Activated CD8-positive, alpha-beta memory T cell treated with anti-CD3 and anti-CD28 coated beads, Interleukin-2, amount 50 U/mL, for 24 hours (primary cell): Measurements from ENCODE around the gene EFCAB6.

ENCODE experiments used
- DNase-seq: peaks from one replicate; pipeline ENCODE4 v3.0.0-alpha.2; 2020; ENCODE audit errors: extremely low read depth

EFCAB6 gene

DNA sequence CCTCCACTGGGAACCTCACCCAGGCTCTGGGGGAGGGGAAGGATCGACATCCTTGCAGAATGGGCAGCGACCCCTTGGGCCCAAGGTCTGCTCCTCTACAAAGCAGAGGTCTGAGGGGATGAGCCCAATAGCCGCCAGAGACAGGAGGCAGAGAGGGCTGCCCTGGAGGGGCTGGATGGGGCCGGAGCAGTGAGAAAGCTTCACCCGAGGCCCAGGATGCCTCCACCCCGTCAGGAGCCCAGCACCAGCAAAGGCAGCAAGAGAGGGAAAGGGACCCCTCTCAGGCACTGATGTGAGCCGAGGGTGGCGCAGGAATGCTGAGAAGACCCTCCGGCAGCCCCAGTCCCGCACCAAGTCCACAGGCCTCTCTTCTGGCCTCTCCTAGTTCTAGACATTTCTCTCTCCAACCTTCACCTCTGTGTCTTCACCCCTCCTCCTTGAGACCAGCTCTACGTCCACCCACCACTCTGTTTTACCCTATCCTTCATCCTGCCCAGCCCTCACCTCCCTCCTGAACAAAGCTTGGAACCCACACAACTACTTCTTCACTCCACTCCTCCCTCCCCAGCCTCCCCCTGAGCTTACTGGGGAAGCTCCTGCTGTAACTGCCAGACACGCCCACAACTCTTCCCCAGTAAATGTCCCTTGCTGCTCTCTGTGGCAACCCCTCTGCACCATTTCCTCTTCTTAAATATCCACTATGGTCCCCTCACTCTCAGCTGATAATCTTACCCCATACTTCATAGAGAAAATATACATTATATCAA lies 268.4 kb downstream of the EFCAB6 start:
- no peak for DNase-seq

DNA sequence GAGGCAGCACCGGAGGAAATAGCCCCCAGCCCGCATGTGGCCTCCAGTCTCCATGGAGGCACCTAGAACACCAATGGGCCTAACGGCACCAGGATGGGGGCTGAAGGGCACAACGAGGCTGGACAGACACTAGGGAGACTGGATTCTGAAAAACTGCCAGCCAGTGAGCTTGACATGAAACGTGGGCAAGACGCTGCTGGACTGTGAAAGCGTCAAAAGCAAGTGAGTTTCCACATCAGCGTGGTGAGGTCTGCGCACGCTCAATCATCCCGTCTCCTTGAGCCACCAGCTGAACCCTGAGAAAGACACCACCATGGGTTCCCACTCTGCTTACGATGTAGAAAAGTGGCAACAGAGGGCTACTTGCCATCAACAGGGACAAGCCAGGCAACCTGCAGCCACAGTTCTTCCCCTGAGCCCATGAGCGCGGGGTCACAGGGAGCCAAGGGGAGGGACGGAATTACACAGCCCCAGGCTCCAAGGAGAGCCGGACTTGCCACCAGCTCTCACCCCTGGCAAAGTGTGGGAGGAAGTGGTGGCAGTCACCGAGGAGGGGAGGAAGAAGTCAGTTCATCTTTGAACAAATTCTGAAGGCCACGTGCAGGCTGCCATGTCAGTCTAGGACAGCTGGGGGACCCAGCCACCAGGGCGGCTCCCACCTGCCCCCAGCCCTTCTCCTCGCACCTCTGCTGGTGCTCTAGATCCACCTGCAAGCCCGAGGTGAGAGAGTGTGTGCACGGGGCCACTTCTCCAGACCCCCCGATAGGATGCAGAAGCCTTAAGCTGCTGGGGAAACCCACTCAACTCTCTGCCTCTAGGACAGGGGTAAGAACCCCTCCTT lies 269.2 kb downstream of the EFCAB6 start:
- DNase-seq, result no peak

DNA sequence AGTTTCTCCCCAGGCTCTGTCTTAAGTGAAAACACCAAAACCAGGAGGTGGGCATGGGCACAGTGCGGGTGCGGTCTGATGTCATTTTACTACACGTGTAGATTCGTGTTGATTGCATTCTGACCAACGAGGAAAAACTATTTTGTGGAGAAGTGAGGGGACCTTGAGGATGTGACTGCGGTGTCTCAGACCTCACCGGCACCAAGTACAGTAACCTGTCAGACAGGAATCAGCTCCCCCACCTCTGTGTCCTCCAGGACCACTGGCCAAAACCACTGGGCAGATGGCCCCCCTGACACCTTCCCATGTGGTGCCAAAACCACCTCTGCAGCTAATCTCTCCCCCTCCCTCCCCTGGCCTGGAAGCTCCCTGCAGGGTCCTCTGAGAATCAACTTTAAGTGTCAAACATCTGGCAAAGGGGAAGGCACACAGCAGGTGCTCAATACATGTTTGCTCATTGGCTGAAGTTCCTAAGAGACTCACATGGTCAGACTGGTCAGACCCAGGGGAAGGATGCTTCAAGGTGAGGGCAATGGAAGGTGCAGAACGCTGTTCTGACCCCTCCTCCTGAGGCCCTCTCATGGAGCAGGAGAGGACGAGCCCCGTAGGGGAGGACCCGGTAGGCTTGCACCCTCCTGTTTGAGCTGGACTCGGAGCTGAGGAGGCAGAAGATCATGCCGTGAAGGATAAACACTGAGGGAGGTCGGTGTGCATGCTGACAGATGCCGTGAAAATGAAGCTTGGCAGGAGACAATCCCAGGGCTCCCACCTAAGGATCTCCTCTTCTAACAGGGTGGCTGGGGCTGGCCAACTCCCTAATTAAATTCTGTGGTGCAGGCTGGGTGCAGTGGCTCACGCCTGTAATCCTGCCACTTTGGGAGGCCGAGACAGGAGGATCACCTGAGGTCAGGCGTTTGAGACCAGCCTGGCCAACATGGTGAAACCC lies 270.4 kb downstream of the EFCAB6 start:
- no peak for DNase-seq

DNA sequence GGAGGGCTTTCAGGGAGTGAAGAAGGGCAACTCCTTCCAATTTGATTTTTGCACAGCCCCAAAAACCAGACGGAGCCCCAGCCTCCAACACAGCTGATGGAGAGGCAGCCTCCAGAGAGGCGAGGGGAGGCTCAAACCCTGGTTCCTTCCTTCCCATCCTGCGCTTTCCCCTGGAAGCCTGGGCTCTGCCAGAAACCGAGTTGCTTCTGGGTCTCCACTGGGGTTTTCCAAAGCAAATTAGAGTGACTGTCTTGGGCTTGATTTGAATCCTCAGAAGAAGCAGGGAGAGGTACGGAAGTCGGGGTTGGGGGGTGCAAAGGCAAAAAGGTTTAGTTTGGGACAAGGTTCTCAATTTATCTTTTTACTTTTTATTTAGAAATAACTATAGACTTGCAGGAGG lies 271.1 kb downstream of the EFCAB6 start:
- no peak for DNase-seq

DNA sequence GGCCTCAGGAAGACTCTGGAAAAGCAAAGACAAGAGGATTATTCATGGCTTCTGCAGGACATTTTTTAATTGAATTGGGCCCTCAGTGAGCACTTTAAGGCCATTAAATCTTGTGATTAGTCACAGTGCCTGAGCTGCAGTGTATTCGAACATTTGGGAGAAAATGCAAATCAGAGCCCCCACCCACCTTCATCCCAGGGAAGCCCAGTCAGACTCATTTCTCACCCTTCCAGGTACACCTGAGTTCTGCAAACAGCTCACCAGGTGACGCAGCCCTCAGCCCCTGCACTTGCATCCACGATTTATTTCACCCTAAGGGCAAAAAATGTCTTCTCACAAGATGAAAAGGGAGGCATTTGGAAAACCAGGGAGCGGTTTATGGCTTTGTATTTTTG lies 271.6 kb downstream of the EFCAB6 start:
- DNase-seq, result no peak

DNA sequence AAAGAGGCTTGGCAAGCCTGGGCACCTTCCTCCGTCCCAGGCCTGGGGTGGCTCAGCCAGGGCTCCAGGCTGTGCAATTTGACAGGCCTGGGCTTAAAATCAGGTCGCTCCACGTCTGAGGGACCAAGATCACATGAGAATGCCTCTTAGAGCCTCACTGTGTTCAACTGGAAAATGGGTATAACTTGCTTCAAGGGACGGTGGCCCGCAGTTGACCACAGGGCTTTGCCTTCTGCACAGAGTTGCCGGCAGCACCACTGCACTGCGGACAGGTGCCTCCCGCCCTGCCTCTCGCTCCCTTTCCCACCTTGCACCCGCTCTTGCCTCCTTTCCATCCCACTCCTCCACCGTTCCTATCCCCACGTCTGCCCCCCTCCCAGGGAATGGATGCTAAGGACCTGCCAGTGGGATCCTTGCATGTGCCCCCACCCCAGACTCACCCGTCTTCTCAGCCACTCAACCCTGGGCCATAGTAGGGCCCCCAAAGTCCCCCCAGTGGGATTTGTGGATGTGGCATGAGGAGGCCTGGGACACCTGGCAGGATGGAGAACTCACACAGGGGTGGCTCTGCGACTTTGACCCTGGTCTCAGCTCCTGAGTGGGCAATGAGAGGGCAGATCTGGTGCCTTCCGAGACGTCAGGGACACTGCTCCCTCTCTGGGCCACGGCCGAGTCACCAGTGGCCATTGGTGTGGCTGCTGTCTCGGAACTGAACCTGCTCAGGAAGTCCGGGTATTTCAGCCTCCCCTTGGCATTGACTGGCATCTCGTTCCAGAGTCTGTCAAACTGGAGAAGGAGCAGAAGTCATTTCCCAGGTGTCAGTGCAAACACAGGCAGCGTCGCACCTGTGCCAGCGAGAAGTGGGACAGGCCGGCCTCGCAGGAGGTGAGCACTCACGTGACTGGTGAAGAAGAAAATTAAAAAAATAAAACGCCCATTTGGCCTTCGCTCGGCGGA lies 272.3 kb downstream of the EFCAB6 start:
- DNase-seq, result no peak

DNA sequence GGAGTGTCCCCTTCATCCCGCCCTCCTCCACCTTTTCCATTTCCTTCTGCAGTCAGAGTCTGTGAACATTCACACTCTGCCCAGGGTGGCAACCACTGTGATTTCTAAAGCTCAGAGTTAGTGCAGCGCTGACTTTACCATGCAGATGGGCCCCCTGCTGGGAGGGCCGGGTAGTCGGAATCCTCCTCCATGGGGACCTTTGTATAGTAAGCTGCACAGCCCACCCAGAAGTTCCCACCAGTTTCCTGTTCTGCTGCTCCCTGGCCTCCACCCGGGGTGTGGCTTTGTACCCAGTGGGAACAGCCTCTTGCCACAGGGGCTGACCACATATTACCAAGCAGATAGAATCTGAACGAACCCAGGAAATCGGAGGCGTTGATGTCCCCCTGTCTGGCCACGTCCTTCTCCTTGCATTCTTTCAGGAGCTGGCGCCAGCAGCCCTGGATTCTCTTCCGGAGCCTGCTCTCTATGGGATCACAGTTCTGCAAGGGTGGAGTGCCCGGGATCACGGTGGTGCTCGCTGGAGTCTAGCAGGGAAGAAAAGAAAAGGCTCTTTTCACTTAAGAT lies 275.0 kb downstream of the EFCAB6 start:
- DNase-seq, result no peak

DNA sequence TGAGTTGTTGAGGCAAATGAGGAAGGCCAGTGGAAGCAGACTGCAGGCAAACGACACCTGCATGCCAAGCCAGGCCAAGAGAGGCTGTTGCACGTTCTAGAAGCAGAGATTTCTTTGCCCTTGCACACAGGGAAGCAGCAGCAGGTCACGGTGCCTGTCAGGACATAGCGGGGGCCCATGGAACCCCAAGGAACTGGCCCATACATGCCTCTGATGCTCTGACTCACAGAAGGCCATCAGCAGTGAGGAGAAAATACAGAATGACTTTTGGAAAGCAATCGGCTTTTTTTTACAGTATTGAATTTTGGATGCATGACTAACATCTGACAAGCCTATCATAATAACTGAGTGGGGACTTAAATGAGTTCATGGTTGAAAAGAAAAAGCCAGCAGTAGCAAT lies 276.4 kb downstream of the EFCAB6 start:
- DNase-seq, result no peak

DNA sequence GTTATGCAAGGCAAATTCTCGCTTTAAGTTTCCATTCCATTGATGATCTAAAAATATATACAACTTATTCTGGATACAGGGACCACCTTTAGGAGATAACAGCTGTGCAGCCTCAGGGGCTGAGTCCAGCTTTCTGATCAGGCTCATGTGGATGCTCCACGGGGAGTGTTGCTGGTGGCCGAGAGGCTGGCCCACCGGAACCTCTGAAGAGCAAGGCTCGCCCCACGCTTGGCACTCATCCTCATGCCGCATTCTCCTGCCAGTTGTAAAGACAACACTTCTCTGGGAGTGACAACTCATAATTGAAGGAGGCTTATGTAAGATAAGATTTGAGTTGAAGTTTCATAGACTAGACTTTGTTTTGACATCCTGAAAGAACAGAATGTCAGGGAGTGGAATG lies 276.8 kb downstream of the EFCAB6 start:
- DNase-seq, result no peak

DNA sequence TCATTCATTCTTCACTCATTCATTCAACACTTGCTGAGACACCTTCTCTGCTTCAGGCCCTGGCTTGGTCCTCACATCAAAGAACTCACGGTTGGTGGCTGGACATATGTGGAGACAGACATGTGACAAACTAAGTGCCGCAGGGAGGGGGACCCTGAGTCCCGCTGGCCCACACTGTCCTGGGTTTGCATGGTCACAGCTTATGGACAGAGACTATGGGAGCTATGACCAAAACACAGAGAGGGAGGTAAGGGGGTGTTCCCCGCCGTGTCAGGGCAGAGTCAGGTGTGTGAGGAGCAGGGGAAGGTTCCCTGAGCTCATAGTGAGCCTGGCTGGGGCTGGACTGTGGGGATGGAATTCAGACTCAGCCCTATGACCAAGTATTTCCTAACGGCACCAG lies 277.2 kb downstream of the EFCAB6 start:
- no peak for DNase-seq

DNA sequence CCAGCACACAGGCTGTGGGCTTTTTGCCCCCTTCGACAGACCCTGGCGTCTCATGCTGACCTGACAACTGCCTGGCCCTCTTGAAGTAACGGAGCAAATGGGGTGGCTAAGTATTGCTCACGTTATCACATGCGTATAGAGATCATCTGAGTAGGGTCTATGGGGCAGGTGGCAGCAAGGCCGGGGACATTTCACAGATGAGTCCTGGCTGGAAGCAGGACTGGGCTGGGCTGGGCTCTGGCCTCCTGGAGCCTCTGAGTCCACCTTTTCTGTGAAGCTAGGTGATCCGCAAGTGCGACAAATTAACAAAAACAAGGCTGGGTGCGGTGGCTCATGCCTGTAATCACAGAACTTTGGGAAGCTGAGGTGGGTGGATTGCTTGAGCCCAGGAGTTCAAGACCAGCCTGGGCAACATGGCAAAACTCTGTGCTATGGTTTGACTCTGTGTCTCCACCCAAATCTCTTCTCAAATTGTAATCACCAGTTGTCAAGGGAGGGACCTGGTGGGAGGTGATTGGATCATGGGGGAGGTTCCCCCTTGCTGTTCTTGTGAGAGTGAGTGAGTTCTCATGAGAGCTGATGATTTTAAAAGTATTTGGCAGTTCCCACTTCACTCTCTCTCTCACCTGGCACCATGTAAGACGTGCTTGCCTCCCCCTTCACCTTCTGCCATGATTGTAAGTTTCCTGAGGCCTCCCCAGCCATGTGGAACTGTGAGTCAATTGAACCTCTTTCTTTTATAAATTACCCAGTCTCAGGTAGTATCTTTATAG lies 278.3 kb downstream of the EFCAB6 start:
- no peak for DNase-seq

DNA sequence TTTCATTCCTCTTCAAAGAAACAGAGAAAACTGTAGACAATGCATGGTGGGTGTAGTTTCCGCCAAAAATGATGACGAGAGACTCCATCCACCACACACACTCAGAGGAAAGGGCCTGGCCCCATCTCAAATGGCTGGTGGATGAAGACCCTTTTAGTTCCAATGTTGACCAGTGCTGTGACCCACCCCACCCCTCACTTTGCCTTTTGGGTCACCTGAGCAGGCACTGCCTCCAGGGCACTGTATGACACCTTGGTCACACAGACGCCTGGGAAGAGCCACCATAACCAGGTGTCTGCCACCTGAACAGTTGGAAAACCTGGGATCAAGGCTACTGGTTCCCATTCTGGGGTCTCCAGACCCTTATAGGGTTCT lies 279.0 kb downstream of the EFCAB6 start:
- DNase-seq, result no peak

DNA sequence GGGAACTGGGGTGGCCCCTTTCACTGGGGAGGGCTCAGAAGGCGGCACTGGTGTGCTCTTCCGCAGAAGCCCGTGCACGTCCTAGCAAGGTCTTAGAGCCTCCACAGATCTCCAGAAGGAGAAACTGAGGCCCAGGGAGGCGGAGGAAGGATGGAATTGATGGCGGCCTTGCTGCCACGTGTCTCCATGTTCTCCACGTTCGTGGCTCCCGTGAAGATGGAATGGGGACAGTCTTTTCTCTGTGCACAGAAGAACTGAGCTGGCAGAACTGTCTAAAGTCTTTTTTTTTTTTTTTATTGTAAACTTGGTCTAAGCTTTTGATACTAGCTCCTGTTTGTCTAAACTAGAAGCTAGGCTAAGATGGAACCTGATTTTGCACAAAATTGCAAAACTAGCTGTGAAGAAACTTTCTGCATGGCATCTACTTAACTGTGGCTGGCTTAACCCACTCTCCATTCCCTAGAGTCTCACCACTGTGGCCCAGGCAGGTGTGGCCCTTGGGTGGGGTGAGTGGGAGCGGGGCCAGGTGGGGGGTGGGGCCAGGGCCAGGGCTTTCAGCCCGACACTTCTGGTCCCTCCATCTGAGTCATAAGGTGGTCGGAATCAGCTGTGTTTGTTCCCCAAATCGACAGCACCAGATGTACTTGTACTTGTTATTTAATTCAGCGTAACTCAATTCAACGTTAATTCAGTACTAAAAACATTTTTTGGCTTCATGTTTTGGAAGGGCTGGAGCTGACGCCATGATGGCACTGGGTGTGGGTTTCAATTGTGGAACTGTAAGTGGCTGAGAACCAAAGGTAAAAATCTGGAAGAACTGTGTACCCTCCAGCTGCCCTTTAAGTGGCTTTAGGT lies 279.6 kb downstream of the EFCAB6 start:
- no peak for DNase-seq

DNA sequence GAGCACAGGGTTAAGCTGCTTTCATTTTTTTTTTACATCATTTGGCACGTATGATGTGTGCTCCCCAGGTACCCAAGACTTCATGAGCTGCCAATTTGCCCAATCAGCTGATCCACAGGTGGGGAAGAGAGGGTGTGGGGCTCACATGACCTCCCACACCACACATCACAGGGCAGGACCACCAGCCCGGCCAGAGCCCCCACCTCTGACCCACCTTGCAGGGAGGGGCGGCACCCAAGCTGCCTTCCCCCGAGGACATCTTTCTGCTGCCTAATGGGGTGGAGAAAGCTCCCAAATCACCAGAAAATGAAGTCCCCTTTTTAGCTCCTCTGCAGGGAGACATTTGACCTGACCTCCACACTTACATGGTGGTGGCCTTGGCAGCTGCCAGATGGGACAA lies 280.5 kb downstream of the EFCAB6 start:
- DNase-seq, result no peak

DNA sequence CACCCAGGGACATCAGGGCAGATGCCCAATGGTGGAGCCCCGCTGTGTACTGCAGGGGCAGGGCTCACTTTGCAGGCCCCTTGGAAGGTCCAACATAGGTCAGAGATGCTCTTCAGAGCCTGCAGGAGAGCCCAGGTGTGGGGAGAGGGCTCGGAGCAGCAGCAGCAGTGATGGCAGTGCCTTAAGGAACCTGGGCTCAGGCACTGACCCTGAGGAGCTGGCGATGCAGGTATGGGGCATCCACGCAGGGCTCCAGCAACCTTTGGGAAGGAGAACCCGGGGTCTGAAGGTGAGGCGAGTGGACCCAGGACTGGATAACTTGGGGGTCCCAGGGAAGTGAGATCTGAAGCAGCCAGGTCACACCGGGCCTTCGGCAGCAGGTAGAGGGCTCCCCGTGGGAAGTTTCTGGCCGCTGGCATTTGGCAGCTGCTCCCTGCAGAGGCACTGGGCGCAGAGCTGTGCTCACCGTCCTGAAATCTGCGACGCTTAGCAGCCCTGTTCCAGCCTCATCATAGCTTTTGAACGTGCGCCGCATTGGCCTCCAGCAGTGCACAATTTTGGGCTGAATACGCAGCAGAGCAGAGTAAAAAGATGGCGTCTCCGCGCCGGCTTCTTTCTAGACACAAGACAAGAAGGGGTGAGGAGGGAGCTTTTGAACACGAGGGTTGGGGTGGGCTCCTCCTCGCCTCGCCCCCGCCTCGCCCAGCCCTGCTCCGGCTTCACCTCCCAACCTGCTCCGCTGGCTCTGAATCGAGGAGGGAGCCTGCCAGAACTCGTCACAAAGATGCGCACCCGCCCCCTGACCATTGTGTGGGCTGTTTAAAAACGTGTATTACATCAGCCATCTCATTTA lies 281.5 kb downstream of the EFCAB6 start:
- no peak for DNase-seq

DNA sequence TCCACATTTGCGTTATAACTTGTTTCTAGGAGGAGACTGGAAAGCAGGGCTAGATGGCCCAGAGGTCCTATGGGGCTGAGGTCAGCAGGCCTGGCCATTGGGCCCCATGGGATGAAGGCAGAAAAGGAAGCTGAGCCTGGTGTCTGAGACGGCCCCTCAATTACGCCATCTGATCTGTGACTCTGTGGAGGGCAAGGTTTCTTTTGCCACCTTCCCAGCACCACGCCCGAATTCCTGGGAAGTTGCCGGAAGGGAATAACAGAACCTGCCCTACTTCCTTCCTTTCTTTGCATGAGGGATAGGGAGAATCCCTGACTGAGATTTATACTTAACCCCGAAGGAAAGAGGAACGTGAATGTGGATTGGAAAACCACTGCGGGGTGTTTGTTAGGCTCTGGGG lies 282.2 kb downstream of the EFCAB6 start:
- DNase-seq, result no peak

DNA sequence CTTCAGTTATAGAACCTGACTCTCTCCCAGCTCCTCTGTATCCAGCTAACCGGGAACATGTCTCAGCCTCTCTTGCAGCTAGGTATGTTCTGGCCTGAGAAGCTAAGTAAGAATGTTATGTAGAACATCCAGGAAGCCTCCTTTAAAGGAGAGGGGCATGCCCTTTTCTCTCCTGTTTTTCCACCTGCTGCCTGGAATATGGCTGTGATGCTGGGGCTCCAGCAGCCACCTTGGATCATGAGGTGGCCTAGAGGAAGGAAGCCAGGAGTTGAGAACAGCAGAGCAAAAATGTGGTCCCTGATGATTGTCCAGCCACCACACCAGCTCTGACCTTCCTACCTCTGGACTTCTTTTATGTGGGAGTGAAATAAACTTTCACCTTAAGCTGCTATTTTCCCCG lies 282.6 kb downstream of the EFCAB6 start:
- no peak for DNase-seq
